Measurements from ENCODE around the gene NEU3. TPM values are rescaled to one million over a fixed set of nuclear protein-coding genes. Genes with fewer than 3 reads are reported as not detected.
"Not testable (repeated sequence)": the region's sequence is repeated elsewhere in the genome, so short reads cannot be mapped to it uniquely, and the experiment has no call there.

The NEU3 gene
- total RNA-seq, 2 donors from 2014 or later: 3.0 to 8.4 TPM

DNA sequence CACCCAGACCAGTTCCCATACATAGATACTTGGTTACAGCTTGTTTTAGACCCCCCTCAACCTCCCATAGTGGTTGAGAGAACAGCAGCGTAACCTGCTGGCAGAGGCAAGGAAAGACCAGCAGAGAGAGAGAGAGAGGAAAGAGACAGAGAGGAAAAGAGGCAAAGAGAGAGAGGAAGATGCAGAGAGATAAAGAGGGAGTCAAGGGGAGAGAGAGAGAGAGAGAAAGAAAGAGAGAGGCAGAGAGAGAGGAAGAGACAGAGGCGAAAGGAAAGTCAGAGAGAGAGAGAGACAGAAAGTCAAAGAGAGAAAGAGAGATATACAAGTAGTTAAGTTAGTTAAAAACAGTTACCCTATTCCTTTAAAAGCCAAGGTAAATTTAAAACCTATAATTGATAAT, 52.5 kb downstream of the NEU3 start:
- H3K4me1 ChIP-seq: no peaks in the 10 kb centered on the region
- H3K36me3 ChIP-seq: no peaks in the 10 kb centered on the region
- no peaks in the 10 kb centered on the region for H3K9me3 ChIP-seq
- H3K27ac ChIP-seq: no peak overlapping the region
- TF ChIP-seq, protein P1, sequence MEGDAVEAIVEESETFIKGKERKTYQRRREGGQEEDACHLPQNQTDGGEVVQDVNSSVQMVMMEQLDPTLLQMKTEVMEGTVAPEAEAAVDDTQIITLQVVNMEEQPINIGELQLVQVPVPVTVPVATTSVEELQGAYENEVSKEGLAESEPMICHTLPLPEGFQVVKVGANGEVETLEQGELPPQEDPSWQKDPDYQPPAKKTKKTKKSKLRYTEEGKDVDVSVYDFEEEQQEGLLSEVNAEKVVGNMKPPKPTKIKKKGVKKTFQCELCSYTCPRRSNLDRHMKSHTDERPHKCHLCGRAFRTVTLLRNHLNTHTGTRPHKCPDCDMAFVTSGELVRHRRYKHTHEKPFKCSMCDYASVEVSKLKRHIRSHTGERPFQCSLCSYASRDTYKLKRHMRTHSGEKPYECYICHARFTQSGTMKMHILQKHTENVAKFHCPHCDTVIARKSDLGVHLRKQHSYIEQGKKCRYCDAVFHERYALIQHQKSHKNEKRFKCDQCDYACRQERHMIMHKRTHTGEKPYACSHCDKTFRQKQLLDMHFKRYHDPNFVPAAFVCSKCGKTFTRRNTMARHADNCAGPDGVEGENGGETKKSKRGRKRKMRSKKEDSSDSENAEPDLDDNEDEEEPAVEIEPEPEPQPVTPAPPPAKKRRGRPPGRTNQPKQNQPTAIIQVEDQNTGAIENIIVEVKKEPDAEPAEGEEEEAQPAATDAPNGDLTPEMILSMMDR (IDR thresholded peaks at IDR 0.05): no peak
- no peak overlapping the region for H3K4me3 ChIP-seq
- H3K27me3 ChIP-seq: no peaks in the 10 kb centered on the region
- DNase-seq (ENCODE audit: low spot score): no peak

DNA sequence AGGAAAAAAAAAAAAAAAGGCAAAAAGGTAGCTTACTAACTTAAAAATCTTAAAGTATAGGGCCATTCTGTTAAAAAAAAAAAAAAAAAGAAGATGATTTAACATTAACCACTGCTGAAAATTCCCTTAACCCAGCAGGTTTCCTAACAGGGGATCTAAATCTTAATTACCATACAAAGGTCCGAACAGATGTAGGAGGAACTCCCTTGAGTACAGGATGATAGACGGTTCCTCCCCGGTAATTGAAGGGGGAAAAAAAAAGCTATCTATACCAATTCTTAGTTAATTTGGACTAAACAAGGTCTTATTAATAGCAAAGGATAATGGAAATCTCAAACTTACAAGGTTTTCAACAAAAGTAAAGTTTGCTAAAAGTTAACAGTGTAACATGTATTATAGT, 53.1 kb downstream of the NEU3 start:
- not testable (repeated sequence) for DNase-seq (ENCODE audit: low spot score)

DNA sequence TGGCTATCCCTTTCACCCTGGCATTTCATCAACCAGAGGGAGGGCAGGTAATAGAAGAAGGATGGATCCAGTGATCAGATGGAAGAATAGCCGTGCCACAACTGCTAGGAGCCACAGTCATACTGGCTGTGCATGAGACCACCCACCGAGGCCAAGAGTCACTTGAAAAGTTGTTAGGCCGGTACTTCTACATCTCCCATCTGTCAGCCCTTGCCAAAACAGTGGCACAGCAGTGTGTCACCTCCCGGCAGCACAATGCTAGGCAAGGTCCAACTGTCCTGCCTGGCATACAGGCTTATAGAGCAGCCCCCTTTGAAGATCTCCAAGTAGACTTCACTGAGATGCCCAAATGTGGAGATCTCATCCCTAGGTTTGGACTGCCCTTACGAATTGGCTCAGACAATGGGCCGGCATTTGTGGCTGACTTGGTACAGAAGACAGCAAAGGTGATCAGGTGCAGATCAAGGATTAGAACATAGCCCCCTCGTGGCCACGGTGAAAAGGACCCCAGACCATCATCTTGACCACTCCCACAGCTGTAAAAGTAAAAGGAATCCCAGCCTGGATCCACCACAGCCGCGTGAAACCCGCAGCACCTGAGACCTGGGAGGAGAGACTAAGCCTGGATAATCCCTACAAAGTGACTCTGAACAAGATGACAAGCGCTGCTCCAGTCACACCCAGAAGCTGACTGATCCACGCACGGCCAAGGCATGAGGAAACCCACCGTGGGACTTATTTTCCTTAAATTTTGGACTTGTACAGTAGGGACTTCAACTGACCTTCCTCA, 55.8 kb downstream of the NEU3 start:
- DNase-seq (ENCODE audit: low spot score); H3K27me3 ChIP-seq; H3K4me1 ChIP-seq; H3K36me3 ChIP-seq; H3K4me3 ChIP-seq; H3K9me3 ChIP-seq; H3K27ac ChIP-seq: not testable (repeated sequence)

More for the DNA sequence above, 53.1 kb downstream of the NEU3 start:
- not testable (repeated sequence) for H3K9me3 ChIP-seq, H3K27ac ChIP-seq, H3K4me1 ChIP-seq, H3K36me3 ChIP-seq, H3K4me3 ChIP-seq, H3K27me3 ChIP-seq

DNA sequence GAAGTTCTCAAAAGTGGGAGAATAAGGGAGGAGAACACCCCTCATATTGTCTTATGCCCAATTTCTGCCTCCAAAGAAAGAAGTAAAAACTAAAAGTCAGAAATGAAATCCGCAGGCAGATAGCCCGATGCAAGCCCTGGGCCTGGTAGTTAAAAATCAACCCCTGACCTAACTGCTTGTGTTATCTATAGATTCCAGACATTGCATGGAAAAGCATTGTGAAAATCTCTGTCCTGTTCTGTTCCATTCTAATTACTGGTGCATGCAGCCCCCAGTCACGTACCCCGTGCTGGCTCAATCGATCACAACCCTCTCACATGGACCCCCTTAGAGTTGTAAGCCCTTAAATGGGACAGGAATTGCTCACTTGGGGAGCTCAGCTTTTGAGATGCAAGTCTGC, 57.9 kb downstream of the NEU3 start:
- DNase-seq (ENCODE audit: low spot score): not testable (repeated sequence)

DNA sequence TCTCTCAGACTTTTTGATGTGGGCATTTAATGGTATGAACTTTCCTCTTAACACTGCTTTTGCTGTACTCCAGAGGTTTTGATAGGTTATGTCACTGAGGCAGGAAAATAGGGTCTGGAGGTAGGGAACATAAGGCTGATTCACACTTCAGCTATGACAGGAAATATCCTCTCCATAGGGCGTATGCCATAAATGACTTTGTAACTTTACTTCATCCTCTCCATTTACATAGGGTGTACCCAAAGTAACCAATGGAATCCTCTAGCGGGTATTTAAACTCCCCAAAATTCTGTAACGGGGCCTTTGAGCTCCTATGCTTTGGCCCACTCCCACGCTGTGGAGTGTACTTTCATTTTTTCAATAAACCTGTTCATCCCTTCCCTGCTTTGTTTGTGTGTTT, 58.5 kb downstream of the NEU3 start:
- no peak overlapping the region for H3K27ac ChIP-seq
- no peaks in the 10 kb centered on the region for H3K27me3 ChIP-seq
- TF ChIP-seq, protein P1 (IDR thresholded peaks at IDR 0.05): no peak
- no peak for DNase-seq (ENCODE audit: low spot score)
- no peak overlapping the region for H3K4me3 ChIP-seq
- H3K36me3 ChIP-seq: no peaks in the 10 kb centered on the region
- no peaks in the 10 kb centered on the region for H3K4me1 ChIP-seq
- peaks cover 0 to under 1% of the 10 kb centered on the region in 2 donors for H3K9me3 ChIP-seq

More for the DNA sequence above, 57.9 kb downstream of the NEU3 start:
- H3K27me3 ChIP-seq, H3K36me3 ChIP-seq, H3K4me3 ChIP-seq, H3K4me1 ChIP-seq, H3K9me3 ChIP-seq, H3K27ac ChIP-seq: not testable (repeated sequence)

DNA sequence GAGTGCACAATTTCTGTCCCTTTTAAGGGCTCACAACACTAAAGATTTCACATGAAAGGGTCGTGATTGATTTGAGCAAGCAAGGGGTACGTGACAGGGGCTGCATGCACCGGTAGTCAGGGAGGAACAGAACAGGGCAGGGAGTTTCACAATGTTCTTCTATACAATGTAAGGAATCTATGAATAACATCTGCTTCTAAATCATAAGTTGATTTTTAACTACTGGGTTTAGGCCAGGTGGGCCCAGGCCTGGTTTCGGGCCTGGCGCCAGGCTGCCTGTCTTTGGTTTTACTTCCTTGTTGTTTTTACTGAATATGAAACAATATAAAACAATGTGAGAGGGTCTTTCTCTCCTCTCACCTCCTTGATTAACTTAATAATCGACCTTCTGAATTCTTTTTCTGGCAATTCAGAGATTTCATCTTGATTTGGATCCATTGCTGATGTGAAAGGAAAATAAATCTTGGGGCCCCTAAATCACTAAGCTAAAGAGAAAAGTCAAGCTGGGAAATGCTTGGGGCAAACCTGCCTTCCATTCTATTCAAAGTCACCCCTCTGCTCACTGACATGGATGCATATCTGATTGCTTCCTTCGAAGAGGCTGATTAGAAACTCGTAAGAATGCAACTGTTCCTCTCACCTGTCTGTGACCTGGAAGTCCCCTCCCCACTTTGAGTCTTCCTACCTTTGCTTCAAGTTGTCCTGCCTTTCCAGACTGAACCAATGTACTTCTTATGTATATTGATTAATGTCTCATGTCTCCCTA, 61.0 kb downstream of the NEU3 start:
- H3K36me3 ChIP-seq; DNase-seq (ENCODE audit: low spot score); H3K27me3 ChIP-seq; H3K4me3 ChIP-seq; H3K27ac ChIP-seq; H3K4me1 ChIP-seq: not testable (repeated sequence)
- H3K9me3 ChIP-seq: peaks cover 0 to 19% of the 10 kb centered on the region in 2 donors

DNA sequence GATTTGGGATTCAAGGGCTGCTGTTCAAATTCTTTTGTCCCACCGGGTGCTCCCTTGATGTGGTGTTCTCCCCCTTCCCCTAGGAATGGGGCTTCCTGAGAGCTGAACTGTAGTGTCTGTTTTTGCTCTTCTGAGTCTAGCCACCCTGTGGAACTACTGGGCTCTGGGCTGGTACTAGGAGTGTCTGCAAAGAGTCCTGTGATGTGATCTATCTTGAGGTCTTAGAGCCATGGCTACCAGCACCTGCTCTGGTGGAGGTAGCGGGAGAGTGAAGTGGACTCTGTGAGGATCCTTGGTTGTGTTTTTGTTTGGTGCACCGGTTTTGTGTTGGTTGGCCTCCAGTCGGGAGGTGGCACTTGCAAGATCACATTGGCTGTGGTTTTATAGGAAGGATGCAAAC, 61.8 kb downstream of the NEU3 start:
- TF ChIP-seq, protein P1 (IDR thresholded peaks at IDR 0.05): no peak
- H3K27ac ChIP-seq: no peak overlapping the region
- peaks cover 0 to 19% of the 10 kb centered on the region in 2 donors for H3K9me3 ChIP-seq
- DNase-seq (ENCODE audit: low spot score): no peak
- H3K36me3 ChIP-seq: no peaks in the 10 kb centered on the region
- H3K27me3 ChIP-seq: no peaks in the 10 kb centered on the region
- H3K4me1 ChIP-seq: no peaks in the 10 kb centered on the region
- no peak overlapping the region for H3K4me3 ChIP-seq

Measured in right atrium auricular region (tissue), 2 donors.